Activated CD4-positive, alpha-beta T cell treated with anti-CD3 and anti-CD28 coated beads, Interleukin-2, amount 50 U/mL, for 24 hours (primary cell): ENCODE data around the gene OR13H1.
"Not testable (repeated sequence)": the region's sequence is repeated elsewhere in the genome, so short reads cannot be mapped to it uniquely, and the experiment has no call there.

Source experiments
- DNase-seq, 2 donors: peaks; one replicate each; pipeline ENCODE4 v3.0.0-alpha.2; 2020; ENCODE audit warnings: low read depth in 1 of 2, low spot score in 1 of 2

The OR13H1 gene, protein sequence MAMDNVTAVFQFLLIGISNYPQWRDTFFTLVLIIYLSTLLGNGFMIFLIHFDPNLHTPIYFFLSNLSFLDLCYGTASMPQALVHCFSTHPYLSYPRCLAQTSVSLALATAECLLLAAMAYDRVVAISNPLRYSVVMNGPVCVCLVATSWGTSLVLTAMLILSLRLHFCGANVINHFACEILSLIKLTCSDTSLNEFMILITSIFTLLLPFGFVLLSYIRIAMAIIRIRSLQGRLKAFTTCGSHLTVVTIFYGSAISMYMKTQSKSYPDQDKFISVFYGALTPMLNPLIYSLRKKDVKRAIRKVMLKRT

DNA sequence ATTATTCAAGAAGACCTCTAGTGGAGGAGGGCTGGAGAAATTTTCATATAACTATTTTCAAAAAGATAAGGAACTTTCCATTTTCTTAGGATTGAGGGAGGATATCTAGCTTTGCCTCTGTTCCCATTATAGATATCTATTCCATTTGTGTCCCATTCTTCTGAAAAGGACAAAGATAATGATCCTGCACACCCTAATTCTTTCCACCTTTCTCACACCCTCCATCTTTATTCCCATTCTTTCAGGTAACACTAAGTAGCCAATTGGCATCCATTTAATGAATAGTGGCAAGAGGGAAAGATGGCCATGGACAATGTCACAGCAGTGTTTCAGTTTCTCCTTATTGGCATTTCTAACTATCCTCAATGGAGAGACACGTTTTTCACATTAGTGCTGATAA, at the start of gene OR13H1:
OR13H1 (plus strand) TSS at position 301 of the 400 bp plus-strand sequence; CDS start at position 301, 0 bp downstream.
- no peak for DNase-seq

GRCh38 chrX:131501556-131501955, 42.3 kb upstream of the OR13H1 start:
- not testable (repeated sequence) for DNase-seq

DNA sequence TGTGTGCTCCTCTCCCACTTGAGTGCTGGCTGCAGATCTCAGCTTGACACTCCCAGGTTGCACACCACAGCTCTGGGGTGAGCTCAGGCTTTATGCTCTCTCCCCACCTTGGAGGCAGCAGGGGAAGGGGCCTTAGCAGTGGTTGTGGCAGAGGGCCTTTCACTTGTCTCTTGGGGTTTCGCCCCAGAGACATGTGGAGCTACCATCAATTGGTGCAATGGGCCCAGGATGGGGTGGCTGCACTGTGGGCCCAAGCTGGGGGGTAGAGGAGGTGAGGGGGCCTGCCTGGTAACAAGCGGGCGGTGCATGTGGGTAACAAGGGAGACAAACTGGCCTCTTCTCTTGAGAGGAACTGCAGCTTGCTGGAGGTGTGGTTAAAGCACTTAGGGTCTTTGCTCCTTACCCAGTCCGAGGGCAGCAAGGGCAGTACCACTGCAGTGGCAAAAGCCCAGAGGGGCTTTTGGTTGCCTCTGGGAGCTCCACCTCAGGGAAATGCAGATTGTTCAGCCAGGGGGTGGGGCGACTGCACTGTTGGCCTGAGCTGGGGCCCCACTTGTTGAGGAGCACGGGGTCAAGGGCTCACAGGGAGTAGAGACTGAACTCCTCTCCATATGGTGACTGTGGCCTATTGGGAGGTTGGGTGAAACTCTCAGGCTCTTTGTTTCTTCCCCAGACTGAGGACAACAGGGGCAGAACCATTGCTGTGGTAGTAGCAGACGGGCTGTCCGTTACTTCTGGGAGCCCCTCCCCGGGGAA, 30.5 kb upstream of the OR13H1 start:
- DNase-seq: no peak

- no peak for DNase-seq
These were observed 22.1 kb upstream of the OR13H1 start for GRCh38 chrX:131521824-131522223.

GRCh38 chrX:131544218-131544617, 344 bp downstream of the OR13H1 start:
- DNase-seq: no peak

DNA sequence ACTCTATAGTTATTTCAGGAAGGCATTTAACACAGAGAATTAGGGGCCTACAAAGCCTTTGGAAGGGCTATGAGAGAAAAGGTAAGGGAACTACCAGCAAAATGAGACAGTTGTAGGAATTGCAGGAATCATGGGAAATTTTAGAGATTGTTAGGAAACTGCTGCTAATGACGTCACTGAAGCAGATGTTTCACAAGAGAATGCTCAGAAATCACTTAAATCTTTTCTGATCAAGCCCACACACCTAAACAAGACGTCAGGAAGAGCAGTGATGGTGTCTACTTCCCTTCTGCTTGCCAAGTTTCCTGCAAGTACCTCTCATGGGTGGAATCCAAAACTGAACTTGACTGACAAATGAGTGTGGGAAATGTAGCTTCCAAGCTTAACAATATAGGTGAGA, 5.1 kb downstream of the OR13H1 start:
- DNase-seq: no peak

DNA sequence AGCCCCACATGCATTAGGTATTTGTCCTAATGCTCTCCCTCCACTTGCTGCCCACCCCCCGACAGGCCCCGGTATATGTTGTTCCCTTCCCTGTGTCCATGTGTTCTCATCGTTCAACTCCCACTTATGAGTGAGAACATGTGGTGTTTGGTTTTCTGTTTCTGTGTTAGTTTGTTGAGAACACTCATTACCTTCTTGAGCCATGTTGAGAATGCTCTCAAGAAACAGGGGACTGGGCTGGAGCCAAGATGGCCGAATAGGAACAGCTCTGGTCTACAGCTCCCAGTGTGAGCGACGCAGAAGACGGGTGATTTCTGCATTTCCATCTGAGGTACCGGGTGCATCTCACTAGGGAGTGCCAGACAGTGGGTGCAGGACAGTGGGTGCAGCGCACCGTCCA, 8.6 kb downstream of the OR13H1 start:
- DNase-seq: not testable (repeated sequence)

- no peak for DNase-seq
These were observed 14.7 kb downstream of the OR13H1 start for GRCh38 chrX:131558562-131558961.

DNA sequence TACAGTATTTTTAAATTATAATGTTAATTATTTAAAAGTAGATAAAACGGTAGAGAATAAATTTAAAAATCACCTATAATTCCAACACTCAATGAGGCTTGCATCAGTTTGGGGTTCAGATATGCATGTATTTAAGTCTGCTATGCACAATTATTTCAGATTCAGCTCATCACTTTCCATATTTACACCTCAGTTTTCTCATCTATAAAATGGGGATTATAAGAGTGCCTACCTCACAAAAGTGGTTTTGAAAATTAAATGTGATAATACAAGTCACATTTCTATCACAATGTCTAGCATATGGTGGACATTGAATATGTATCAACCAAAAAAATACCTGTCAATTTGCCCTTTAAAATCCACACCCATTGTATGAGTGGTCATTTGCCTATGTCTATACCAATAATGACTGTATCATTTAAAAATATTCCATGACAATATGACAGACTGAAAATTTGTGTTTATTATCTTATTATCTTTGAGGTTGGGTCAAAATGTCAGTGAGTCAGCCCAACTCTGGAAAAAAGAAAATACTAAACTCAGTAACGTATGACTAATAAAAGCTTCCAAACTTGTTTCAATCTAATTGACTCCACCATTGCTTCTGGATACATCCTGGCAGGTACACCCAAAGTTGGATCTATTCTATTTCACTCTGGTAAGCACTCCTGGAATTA, 20.8 kb downstream of the OR13H1 start:
- no peak for DNase-seq

GRCh38 chrX:131565909-131566308, 22.0 kb downstream of the OR13H1 start:
- DNase-seq: no peak

GRCh38 chrX:131571348-131571747, 27.5 kb downstream of the OR13H1 start:
- no peak for DNase-seq

DNA sequence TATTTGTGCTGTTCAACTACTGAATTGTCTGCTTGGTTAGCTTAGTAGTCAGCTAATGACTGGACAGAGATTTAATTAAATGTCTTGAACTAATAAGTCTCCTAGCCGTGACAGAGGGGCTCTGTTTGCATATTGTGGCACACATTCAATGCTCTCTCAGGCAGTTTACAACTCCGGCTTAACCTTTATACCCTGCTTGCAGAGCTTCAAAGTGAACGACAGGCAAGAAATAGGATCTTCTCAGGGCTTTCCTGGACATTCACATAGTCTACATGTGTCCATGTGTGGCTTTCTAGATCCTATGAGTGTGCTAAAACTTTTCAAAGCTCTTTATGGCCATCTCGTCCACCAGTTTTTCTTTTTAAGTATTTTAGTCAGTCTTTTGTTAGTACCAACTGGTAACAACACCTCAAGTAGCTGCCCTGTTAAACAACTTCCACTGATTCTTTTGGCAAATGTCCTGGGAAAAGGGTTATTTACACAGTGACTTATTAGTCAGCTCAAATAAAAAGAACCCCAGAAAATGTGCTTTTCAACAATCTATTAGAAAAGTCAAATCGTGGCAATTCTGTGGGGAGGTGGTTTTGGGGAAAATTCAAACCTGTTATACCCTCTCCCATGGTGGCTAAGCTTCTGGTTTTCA, 28.6 kb downstream of the OR13H1 start:
- DNase-seq: no peak

DNA sequence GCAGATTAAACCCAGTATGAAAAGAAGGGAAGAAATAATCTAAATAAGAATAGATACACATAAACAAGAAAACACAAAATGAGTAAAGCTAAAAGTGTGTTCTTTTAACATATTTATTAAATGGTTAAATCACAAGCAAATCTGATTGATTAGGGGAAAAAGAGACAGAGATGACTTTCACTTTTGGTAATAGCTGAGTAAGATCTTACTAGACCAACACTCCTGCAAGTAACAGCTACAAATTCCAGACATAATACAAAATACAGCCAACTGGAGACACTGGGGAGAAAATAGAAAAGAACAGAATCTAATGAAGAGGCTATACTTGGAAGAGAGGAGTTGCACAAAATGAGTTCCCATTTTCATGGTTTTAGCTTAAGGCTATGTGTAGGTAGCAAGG, 33.5 kb downstream of the OR13H1 start:
- no peak for DNase-seq

DNA sequence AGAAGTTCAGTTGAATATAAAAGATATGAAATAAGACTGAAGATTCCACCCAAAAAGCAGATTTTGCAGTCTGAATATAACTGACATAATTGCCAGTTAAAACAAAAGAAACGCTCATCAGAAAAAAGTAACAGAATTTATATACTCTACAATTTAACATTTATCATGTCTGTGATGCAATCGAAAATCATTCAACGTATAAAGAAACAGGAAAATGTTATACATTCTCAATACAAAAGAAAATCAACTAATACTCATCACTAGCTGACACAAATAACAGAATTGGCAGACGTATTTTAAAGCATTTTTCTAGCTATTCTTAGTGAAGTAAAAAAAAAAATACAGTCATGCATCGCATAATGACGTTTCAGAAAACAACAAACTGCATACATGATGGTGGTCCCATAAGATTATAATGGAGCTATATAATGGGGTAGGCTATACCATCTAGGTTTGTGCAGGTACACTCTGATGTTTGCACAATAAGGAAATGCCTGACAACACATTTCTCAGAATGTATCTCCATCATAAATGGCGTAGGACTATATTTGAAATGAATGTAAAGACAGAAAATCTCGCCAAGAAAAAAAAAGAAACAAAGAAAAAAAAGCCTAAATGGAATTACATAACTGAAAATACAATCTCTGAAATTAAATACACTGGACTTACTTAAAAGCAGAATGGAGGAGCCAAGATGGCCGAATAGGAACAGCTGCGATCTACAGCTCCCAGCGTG, 34.3 kb downstream of the OR13H1 start:
- DNase-seq: no peak

- DNase-seq: not testable (repeated sequence)
These were observed 35.0 kb downstream of the OR13H1 start for GRCh38 chrX:131578735-131579367.

GRCh38 chrX:131588995-131589394, 45.1 kb downstream of the OR13H1 start:
- no peak for DNase-seq
